HCT116 (cell line): Measurements from ENCODE around the gene ANGPTL5. TPM values are rescaled to one million over a fixed set of nuclear protein-coding genes. Genes with fewer than 3 reads are reported as not detected.
"Not testable (repeated sequence)": the region's sequence is repeated elsewhere in the genome, so short reads cannot be mapped to it uniquely, and the experiment has no call there.

Experiments used
- ATAC-seq: fragments of 200-7000 bp; cut with Tn5 transposase; 2 replicates; pipeline ENCODE4 v1.9.1; 2020; ENCODE audit warnings: mild to moderate bottlenecking, moderate library complexity
- BruUV-seq: library from RNA; stranded (reverse); fragments of 400-500 nt; replicated peaks from 2 replicates; lab custom pipeline; 2021; lab: Mats Ljungman, UMichigan
- CTCF ChIA-PET: fragments of 300-600 bp; sonication (Branson Sonifier 250); formaldehyde crosslinking; loops from one replicate; lab custom pipeline; 2021; ENCODE audit warnings: antibody characterized with exemption; lab: Charles Lee
- POLR2A ChIA-PET: fragments of 300-600, 350-600 bp; sonication (Branson Sonifier 250); formaldehyde crosslinking; loops from one replicate; lab custom pipeline; 2021; ENCODE audit warnings: antibody characterized with exemption; lab: Charles Lee
- RAD21 ChIA-PET, 2 experiments: fragments of 300-600 bp; sonication (Branson Sonifier 250); formaldehyde crosslinking; loops; one replicate each; lab custom pipeline; 2023; ENCODE audit warnings: low total read pairs in 2 of 2; ENCODE audit not compliant: uncharacterized antibody in 2 of 2, unreplicated experiment in 2 of 2, low non-redundant PET in 1 of 2; lab: Charles Lee
- DNase-seq: peaks from one replicate; pipeline ENCODE4 v3.0.0-alpha.2; 2010; ENCODE audit warnings: low read depth, low spot score
- H2AFZ ChIP-seq: fragments of 200-600 bp; shearing (Covaris generic), sonication (generic); 2 replicates; pipeline ENCODE4 v1.6.1; 2017; ENCODE audit warnings: low read depth, mixed run types, mixed read lengths, antibody characterized with exemption, low read length; ENCODE audit not compliant: poor library complexity, severe bottlenecking
- H3K27ac ChIP-seq: 2 replicates; pipeline ENCODE4 v1.5.1; 2012; ENCODE audit warnings: low read depth, low read length
- H3K27me3 ChIP-seq: fragments of 200-600 bp; sonication (generic); 2 replicates; pipeline ENCODE4 v1.6.1; 2016; ENCODE audit warnings: mixed run types, low read length, mixed read lengths; ENCODE audit not compliant: insufficient read depth
- H3K36me3 ChIP-seq, 2 experiments: fragments of 200-500 bp in 1 of 2; fragments of 200-600 bp in 1 of 2; sonication (Bioruptor generic) in 1 of 2; sonication (generic) in 1 of 2; 2 replicates each; pipeline versions ENCODE4 v1.5.1 to v1.6.1; 2014 to 2016; ENCODE audit warnings: low read length in 2 of 2, inconsistent platforms in 1 of 2, mixed read lengths in 1 of 2, mixed run types in 1 of 2; ENCODE audit not compliant: insufficient read depth in 2 of 2, control insufficient read depth in 1 of 2
- H3K4me1 ChIP-seq, 2 experiments: fragments of 200-600 bp in 1 of 2; sonication (generic) in 1 of 2; 2 replicates each; pipeline versions ENCODE4 v1.5.1 to v1.6.1; 2012 to 2017; ENCODE audit warnings: low read length in 2 of 2, inconsistent platforms in 1 of 2, mild to moderate bottlenecking in 1 of 2, mixed read lengths in 1 of 2, mixed run types in 1 of 2, moderate library complexity in 1 of 2; ENCODE audit not compliant: insufficient read depth in 2 of 2, control insufficient read depth in 1 of 2
- H3K4me2 ChIP-seq: fragments of 200-600 bp; sonication (generic); 2 replicates; pipeline ENCODE4 v1.6.1; 2017; ENCODE audit warnings: mixed run types, low read length, mixed read lengths
- H3K4me3 ChIP-seq, 2 experiments: fragments of 200-600 bp in 1 of 2; sonication (generic) in 1 of 2; replicated peaks in 1 of 2; 2 replicates each; pipeline ENCODE4 v1.5.1; 2011 to 2016; ENCODE audit warnings: low read length in 2 of 2, control low read depth in 1 of 2, low read depth in 1 of 2, mild to moderate bottlenecking in 1 of 2, mixed read lengths in 1 of 2, mixed run types in 1 of 2
- H3K79me2 ChIP-seq: fragments of 200-600 bp; sonication (generic); 2 replicates; pipeline ENCODE4 v1.6.1; 2017; ENCODE audit warnings: mild to moderate bottlenecking, mixed run types, low read length, moderate library complexity, mixed read lengths; ENCODE audit not compliant: insufficient read depth
- H3K9ac ChIP-seq: fragments of 200-600 bp; sonication (generic); 2 replicates; pipeline ENCODE4 v1.6.1; 2016; ENCODE audit warnings: low read length, mixed read lengths
- H3K9me2 ChIP-seq: fragments of 200-600 bp; sonication (generic), shearing (Covaris generic); 2 replicates; pipeline ENCODE4 v1.6.1; 2017; ENCODE audit warnings: mixed run types, mild to moderate bottlenecking, moderate library complexity; ENCODE audit not compliant: insufficient read depth
- H3K9me3 ChIP-seq, 2 experiments: fragments of 200-500 bp in 1 of 2; fragments of 200-600 bp in 1 of 2; sonication (Bioruptor generic) in 1 of 2; sonication (generic) in 1 of 2; 2 replicates each; pipeline ENCODE4 v1.6.1; 2014 to 2017; ENCODE audit warnings: low read length in 2 of 2, mixed read lengths in 2 of 2, inconsistent platforms in 1 of 2, low read depth in 1 of 2, mild to moderate bottlenecking in 1 of 2, mixed run types in 1 of 2, moderate library complexity in 1 of 2; ENCODE audit not compliant: control insufficient read depth in 1 of 2, insufficient read depth in 1 of 2
- H4K20me1 ChIP-seq: fragments of 200-600 bp; sonication (generic), shearing (Covaris generic); 2 replicates; pipeline ENCODE4 v1.6.1; 2017; ENCODE audit warnings: mixed run types, mild to moderate bottlenecking, moderate library complexity; ENCODE audit not compliant: insufficient read depth
- CBX3 ChIP-seq: IDR thresholded peaks from 2 replicates; pipeline ENCODE4 v1.6.1; 2012; ENCODE audit warnings: low read depth
- EZH2 ChIP-seq: fragments of 200-600 bp; sonication (generic); IDR thresholded peaks from 2 replicates; pipeline ENCODE4 v1.6.1; 2017; ENCODE audit warnings: antibody characterized with exemption, mixed run types
- POLR2AphosphoS5 ChIP-seq: IDR thresholded peaks from 2 replicates; pipeline ENCODE4 v1.6.1; 2011; ENCODE audit warnings: mild to moderate bottlenecking, low read depth, low read length, moderate library complexity
- RAD21 ChIP-seq: IDR thresholded peaks from 2 replicates; pipeline ENCODE4 v1.6.1; 2012; ENCODE audit warnings: low read depth, mild to moderate bottlenecking
- REST ChIP-seq: IDR thresholded peaks from 2 replicates; pipeline ENCODE4 v1.6.1; 2012; ENCODE audit warnings: low read depth
- SRF ChIP-seq: IDR thresholded peaks from 2 replicates; pipeline ENCODE4 v1.6.1; 2012; ENCODE audit warnings: low read depth
- ZNF274 ChIP-seq: fragments of 200-500 bp; sonication (Bioruptor generic); IDR thresholded peaks from 2 replicates; pipeline ENCODE4 v1.6.1; 2014; ENCODE audit warnings: mild to moderate bottlenecking, low read depth, low read length, inconsistent platforms
- intact Hi-C: fragments of 100-400 bp; cut with micrococcal nuclease; formaldehyde crosslinking; loops from 2 replicates; pipeline ENCODE4 v1.10.0; 2022
- total RNA-seq: library from RNA; stranded (reverse); gene quantifications from one replicate; pipeline ENCODE4 v1.2.1, GENCODE V29; 2021; ENCODE audit not compliant: unreplicated experiment
- TF ChIP-seq, protein P1 (sequence below), 3 experiments: fragments of 200-600 bp in 1 of 3; sonication (generic) in 1 of 3; IDR thresholded peaks in 2 of 3; conservative IDR thresholded peaks in 1 of 3; 2 replicates each; pipeline ENCODE4 v1.5.1; 2012 to 2017; ENCODE audit warnings: low read depth in 2 of 3, low read length in 2 of 3, antibody characterized with exemption in 1 of 3, borderline replicate concordance in 1 of 3, control low read depth in 1 of 3, mild to moderate bottlenecking in 1 of 3, mixed read lengths in 1 of 3, mixed run types in 1 of 3, moderate library complexity in 1 of 3; ENCODE audit not compliant: insufficient read depth in 1 of 3

Gene ANGPTL5
- total RNA-seq, 1 experiment from 2014 or later = not detected

- H3K4me3 ChIP-seq, intact Hi-C loops, H3K36me3 ChIP-seq, H3K27ac ChIP-seq, H4K20me1 ChIP-seq, H2AFZ ChIP-seq, H3K79me2 ChIP-seq, H3K27me3 ChIP-seq, H3K4me1 ChIP-seq, H3K9ac ChIP-seq, H3K9me3 ChIP-seq, H3K9me2 ChIP-seq, BruUV-seq: not testable (repeated sequence)
- POLR2A ChIA-PET = interaction anchor here (1.0 kb wide), 1 partner anchor 155 kb away, joined by 3 read pairs; no protein-coding TSS in a partner anchor
- RAD21 ChIA-PET = interaction anchor here in 1 of 2 experiments (1.1 kb wide), 1 partner anchor 156 kb away, joined by 3 read pairs; no protein-coding TSS in a partner anchor
- H3K4me2 ChIP-seq = peak overlapping the region; percentile 38
- DNase-seq (peak; percentile 33), ATAC-seq (peak; percentile 89)
- TF ChIP-seq, protein P1, sequence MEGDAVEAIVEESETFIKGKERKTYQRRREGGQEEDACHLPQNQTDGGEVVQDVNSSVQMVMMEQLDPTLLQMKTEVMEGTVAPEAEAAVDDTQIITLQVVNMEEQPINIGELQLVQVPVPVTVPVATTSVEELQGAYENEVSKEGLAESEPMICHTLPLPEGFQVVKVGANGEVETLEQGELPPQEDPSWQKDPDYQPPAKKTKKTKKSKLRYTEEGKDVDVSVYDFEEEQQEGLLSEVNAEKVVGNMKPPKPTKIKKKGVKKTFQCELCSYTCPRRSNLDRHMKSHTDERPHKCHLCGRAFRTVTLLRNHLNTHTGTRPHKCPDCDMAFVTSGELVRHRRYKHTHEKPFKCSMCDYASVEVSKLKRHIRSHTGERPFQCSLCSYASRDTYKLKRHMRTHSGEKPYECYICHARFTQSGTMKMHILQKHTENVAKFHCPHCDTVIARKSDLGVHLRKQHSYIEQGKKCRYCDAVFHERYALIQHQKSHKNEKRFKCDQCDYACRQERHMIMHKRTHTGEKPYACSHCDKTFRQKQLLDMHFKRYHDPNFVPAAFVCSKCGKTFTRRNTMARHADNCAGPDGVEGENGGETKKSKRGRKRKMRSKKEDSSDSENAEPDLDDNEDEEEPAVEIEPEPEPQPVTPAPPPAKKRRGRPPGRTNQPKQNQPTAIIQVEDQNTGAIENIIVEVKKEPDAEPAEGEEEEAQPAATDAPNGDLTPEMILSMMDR (IDR thresholded peaks at IDR 0.05 in 2 of 3, conservative IDR thresholded peaks at IDR 0.05 in 1 of 3; ENCODE audit: borderline replicate concordance in 1 of 3, insufficient read depth in 1 of 3, low read depth in 2 of 3, low read length in 2 of 3) = peak; percentile 34 to 42 (median 38); a peak in 3 of 6 replicates
- peak; percentile 65 for TF ChIP-seq RAD21
- peak; percentile 52; the same call in 1 of the 2 replicates for TF ChIP-seq CBX3
- peak; percentile 33; the same call in 1 of the 2 replicates for TF ChIP-seq SRF
- CTCF ChIA-PET = interaction anchor here (1.1 to 2.1 kb wide), 6 partner anchors 9 to 761 kb away, joined by 3 to 19 read pairs (median 6); no protein-coding TSS in a partner anchor
Measured at GRCh38 chr11:101852260-101852659, 64.1 kb downstream of the ANGPTL5 start.

GRCh38 chr11:101848262-101848661, 68.1 kb downstream of the ANGPTL5 start:
- Histone ChIP-seq H3K9ac (no peak overlapping the region), H3K27ac (no peak overlapping the region), H3K79me2 (no peaks in the 10 kb centered on the region), H3K36me3 (no peaks in the 10 kb centered on the region), H3K9me3 (no peaks in the 10 kb centered on the region), H3K4me3 (no peak overlapping the region), H2AFZ (peak overlapping the region; percentile 52), H3K4me1 (no peaks in the 10 kb centered on the region), H3K9me2 (no peaks in the 10 kb centered on the region), H3K27me3 (no peaks in the 10 kb centered on the region), H4K20me1 (no peaks in the 10 kb centered on the region), H3K4me2 (no peak overlapping the region)
- TF ChIP-seq REST (no peak), RAD21 (peak; percentile 71), POLR2AphosphoS5 (no peak), ZNF274 (no peak), EZH2 (no peak)
- TF ChIP-seq, protein P1 (IDR thresholded peaks at IDR 0.05 in 2 of 3, conservative IDR thresholded peaks at IDR 0.05 in 1 of 3; ENCODE audit: borderline replicate concordance in 1 of 3, insufficient read depth in 1 of 3, low read depth in 2 of 3, low read length in 2 of 3) = peak in 2 of 3 experiments; percentile 49 to 63; a peak in 3 of 6 replicates
- POLR2A ChIA-PET = no interaction called here
- CTCF ChIA-PET = interaction anchor here (3.5 kb wide), 1 partner anchor 391 kb away, joined by 40 read pairs; no protein-coding TSS in a partner anchor
- intact Hi-C loops = loop anchor here (1.0 to 5.0 kb wide), 3 partner anchors 86 to 764 kb away; no protein-coding TSS in a partner anchor
- RAD21 ChIA-PET = no interaction called here
- no peak for DNase-seq
- no peak for ATAC-seq
- BruUV-seq = no TSS peak
